ENCODE measurements around the gene SLC6A11.

DNA sequence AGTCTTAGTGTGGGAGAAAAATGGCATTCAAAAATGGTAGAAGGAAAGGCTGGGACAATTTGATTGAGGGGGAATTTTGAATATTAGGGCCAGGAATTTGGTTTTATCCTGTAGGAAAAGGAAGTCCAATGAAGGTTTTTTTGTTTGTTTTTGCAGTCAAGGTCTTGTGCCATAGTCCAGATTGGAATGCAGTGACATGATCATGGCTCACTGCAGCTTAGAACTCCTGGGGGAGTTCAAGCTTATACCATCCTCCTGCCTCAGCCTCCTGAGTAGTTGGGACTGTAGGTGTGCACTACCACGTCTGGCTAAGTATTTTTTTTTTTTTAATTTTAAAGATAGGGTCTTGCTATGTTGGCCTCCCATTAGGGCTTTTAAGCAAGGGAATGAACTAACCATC lies 2.6 kb upstream of the SLC6A11 start:
- TF ChIP-seq, protein P1, sequence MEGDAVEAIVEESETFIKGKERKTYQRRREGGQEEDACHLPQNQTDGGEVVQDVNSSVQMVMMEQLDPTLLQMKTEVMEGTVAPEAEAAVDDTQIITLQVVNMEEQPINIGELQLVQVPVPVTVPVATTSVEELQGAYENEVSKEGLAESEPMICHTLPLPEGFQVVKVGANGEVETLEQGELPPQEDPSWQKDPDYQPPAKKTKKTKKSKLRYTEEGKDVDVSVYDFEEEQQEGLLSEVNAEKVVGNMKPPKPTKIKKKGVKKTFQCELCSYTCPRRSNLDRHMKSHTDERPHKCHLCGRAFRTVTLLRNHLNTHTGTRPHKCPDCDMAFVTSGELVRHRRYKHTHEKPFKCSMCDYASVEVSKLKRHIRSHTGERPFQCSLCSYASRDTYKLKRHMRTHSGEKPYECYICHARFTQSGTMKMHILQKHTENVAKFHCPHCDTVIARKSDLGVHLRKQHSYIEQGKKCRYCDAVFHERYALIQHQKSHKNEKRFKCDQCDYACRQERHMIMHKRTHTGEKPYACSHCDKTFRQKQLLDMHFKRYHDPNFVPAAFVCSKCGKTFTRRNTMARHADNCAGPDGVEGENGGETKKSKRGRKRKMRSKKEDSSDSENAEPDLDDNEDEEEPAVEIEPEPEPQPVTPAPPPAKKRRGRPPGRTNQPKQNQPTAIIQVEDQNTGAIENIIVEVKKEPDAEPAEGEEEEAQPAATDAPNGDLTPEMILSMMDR (optimal IDR thresholded peaks at IDR 0.05 in 1 of 3, IDR thresholded peaks at IDR 0.05 in 1 of 3, conservative IDR thresholded peaks at IDR 0.05 in 1 of 3; ENCODE audit: extremely low read depth in 1 of 3, insufficient read depth in 2 of 3, low read length in 3 of 3) = no peak
- no peak for TF ChIP-seq EZH2 (IDR thresholded peaks at IDR 0.05; ENCODE audit: low read length)
